Muscle of leg (tissue), 11 donors: ENCODE measurements around the gene NDST4. TPM values are rescaled to one million over a fixed set of nuclear protein-coding genes. Genes with fewer than 3 reads are reported as not detected.

Experiments
- DNase-seq: peaks from one replicate; pipeline ENCODE4 v3.0.0; 2013
- H3K27ac ChIP-seq: one replicate; pipeline ENCODE4 v1.5.1; 2013; ENCODE audit warnings: mild to moderate bottlenecking, low read length, control low read depth
- H3K27me3 ChIP-seq: one replicate; pipeline ENCODE4 v1.6.1; 2013; ENCODE audit warnings: low read length; ENCODE audit not compliant: control insufficient read depth, insufficient read depth
- H3K36me3 ChIP-seq: one replicate; pipeline ENCODE4 v1.6.1; 2013; ENCODE audit warnings: low read length; ENCODE audit not compliant: control insufficient read depth, insufficient read depth
- H3K4me1 ChIP-seq: one replicate; pipeline ENCODE4 v1.6.1; 2013; ENCODE audit warnings: low read length; ENCODE audit not compliant: control insufficient read depth, insufficient read depth
- H3K4me3 ChIP-seq: one replicate; pipeline ENCODE4 v1.5.1; 2013; ENCODE audit warnings: low read length, control low read depth
- H3K9me3 ChIP-seq: replicated peaks from 2 replicates; pipeline ENCODE4 v1.6.1; 2013; ENCODE audit warnings: low read depth, low read length; ENCODE audit not compliant: control insufficient read depth
- WGBS: methylation state at CpG from one replicate; pipeline ENCODE4 v1.1.5; 2013; ENCODE audit warnings: missing lambda C conversion rate; ENCODE audit not compliant: insufficient coverage; 5-methylcytosine and 5-hydroxymethylcytosine counted together
- polyA plus RNA-seq, 8 donors: library from polyadenylated mRNA; unstranded; fragments of 120-200 nt; gene quantifications; one replicate each; pipeline versions ENCODE4 v1.2.1 to v1.2.3, GENCODE V29; 2013; ENCODE audit warnings: inconsistent platforms in 1 of 8, low replicate concordance in 1 of 8; ENCODE audit not compliant: insufficient read length in 8 of 8, insufficient read depth in 1 of 8
- total RNA-seq: library from RNA; stranded (reverse); fragments of 120-200 nt; gene quantifications from one replicate; pipeline ENCODE4 v1.2.4, GENCODE V29; 2013

The NDST4 gene
- total and polyA plus RNA-seq, 9 donors = 0.54 to 3.3 (median 1.2) TPM

GRCh38 chr4:114875630-114876029, 237.8 kb downstream of the NDST4 start:
- Histone ChIP-seq H3K4me1 (no peaks in the 10 kb centered on the region), H3K27me3 (no peaks in the 10 kb centered on the region), H3K27ac (no peak overlapping the region), H3K36me3 (no peaks in the 10 kb centered on the region), H3K9me3 (no peaks in the 10 kb centered on the region), H3K4me3 (no peak overlapping the region)
- DNase-seq = peak; percentile 79

GRCh38 chr4:114874321-114874720, 239.1 kb downstream of the NDST4 start:
- no peaks in the 10 kb centered on the region for H3K4me1 ChIP-seq
- no peaks in the 10 kb centered on the region for H3K27me3 ChIP-seq
- H3K27ac ChIP-seq = no peak overlapping the region
- no peak overlapping the region for H3K4me3 ChIP-seq
- DNase-seq = no peak
- H3K36me3 ChIP-seq = no peaks in the 10 kb centered on the region
- WGBS = no CpG with 5 or more reads among the region's 1 CpG
- no peaks in the 10 kb centered on the region for H3K9me3 ChIP-seq

- WGBS = no CpG with 5 or more reads among the region's 1 CpG
- Histone ChIP-seq H3K4me1 (no peaks in the 10 kb centered on the region), H3K27ac (no peak overlapping the region), H3K9me3 (no peaks in the 10 kb centered on the region), H3K36me3 (no peaks in the 10 kb centered on the region), H3K4me3 (no peak overlapping the region), H3K27me3 (no peaks in the 10 kb centered on the region)
- DNase-seq = no peak
Measured at GRCh38 chr4:114870987-114871386, 242.4 kb downstream of the NDST4 start.

- Histone ChIP-seq H3K4me3 (no peak overlapping the region), H3K27ac (no peak overlapping the region), H3K36me3 (no peaks in the 10 kb centered on the region), H3K4me1 (no peaks in the 10 kb centered on the region), H3K9me3 (no peaks in the 10 kb centered on the region), H3K27me3 (no peaks in the 10 kb centered on the region)
- 40% methylated on average over 1 of the region's 2 CpGs for WGBS
- no peak for DNase-seq
Measured at GRCh38 chr4:114866901-114867670, 246.3 kb downstream of the NDST4 start.

GRCh38 chr4:114864060-114864459, 249.4 kb downstream of the NDST4 start:
- no CpG with 5 or more reads among the region's 2 CpGs for WGBS
- H3K4me3 ChIP-seq = no peak overlapping the region
- no peaks in the 10 kb centered on the region for H3K4me1 ChIP-seq
- no peaks in the 10 kb centered on the region for H3K9me3 ChIP-seq
- no peaks in the 10 kb centered on the region for H3K36me3 ChIP-seq
- H3K27me3 ChIP-seq = no peaks in the 10 kb centered on the region
- H3K27ac ChIP-seq = no peak overlapping the region
- DNase-seq = no peak

- no CpG with 5 or more reads among the region's 1 CpG for whole genome bisulfite sequencing
- Histone ChIP-seq H3K4me3 (no peak overlapping the region), H3K27me3 (no peaks in the 10 kb centered on the region), H3K36me3 (no peaks in the 10 kb centered on the region), H3K27ac (no peak overlapping the region), H3K4me1 (no peaks in the 10 kb centered on the region), H3K9me3 (no peaks in the 10 kb centered on the region)
- no peak for DNase-seq
Measured at GRCh38 chr4:114860786-114861185, 252.6 kb downstream of the NDST4 start.

- no peaks in the 10 kb centered on the region for H3K4me1 ChIP-seq
- no peak for DNase-seq
- no peak overlapping the region for H3K4me3 ChIP-seq
- no peaks in the 10 kb centered on the region for H3K27me3 ChIP-seq
- H3K27ac ChIP-seq = no peak overlapping the region
- no peaks in the 10 kb centered on the region for H3K9me3 ChIP-seq
- no peaks in the 10 kb centered on the region for H3K36me3 ChIP-seq
- WGBS = no CpG with 5 or more reads among the region's 1 CpG
Measured at GRCh38 chr4:114857831-114858230, 255.6 kb downstream of the NDST4 start.

GRCh38 chr4:114839986-114840385, 273.4 kb downstream of the NDST4 start:
- no peaks in the 10 kb centered on the region for H3K9me3 ChIP-seq
- no peaks in the 10 kb centered on the region for H3K27me3 ChIP-seq
- WGBS = no CpG with 5 or more reads among the region's 1 CpG
- H3K4me3 ChIP-seq = no peak overlapping the region
- DNase-seq = no peak
- H3K4me1 ChIP-seq = no peaks in the 10 kb centered on the region
- no peaks in the 10 kb centered on the region for H3K36me3 ChIP-seq
- no peak overlapping the region for H3K27ac ChIP-seq

GRCh38 chr4:114830628-114831027, 282.8 kb downstream of the NDST4 start:
- DNase-seq = no peak
- H3K4me1 ChIP-seq = no peaks in the 10 kb centered on the region
- H3K9me3 ChIP-seq = no peaks in the 10 kb centered on the region
- H3K27ac ChIP-seq = no peak overlapping the region
- no peak overlapping the region for H3K4me3 ChIP-seq
- H3K36me3 ChIP-seq = no peaks in the 10 kb centered on the region
- no peaks in the 10 kb centered on the region for H3K27me3 ChIP-seq
- 45% methylated on average over 2 of the region's 2 CpGs for WGBS

GRCh38 chr4:114827651-114828050, 285.8 kb downstream of the NDST4 start:
- Histone ChIP-seq H3K4me3 (no peak overlapping the region), H3K27me3 (no peaks in the 10 kb centered on the region), H3K9me3 (no peaks in the 10 kb centered on the region), H3K36me3 (no peaks in the 10 kb centered on the region), H3K4me1 (no peaks in the 10 kb centered on the region), H3K27ac (no peak overlapping the region)
- no CpG with 5 or more reads among the region's 5 CpGs for whole genome bisulfite sequencing
- no peak for DNase-seq

GRCh38 chr4:114815760-114816159, 297.7 kb downstream of the NDST4 start:
- Histone ChIP-seq H3K36me3 (no peaks in the 10 kb centered on the region), H3K27ac (no peak overlapping the region), H3K4me1 (no peaks in the 10 kb centered on the region), H3K27me3 (no peaks in the 10 kb centered on the region), H3K9me3 (no peaks in the 10 kb centered on the region), H3K4me3 (no peak overlapping the region)
- no peak for DNase-seq
- WGBS = 100% methylated on average over 1 of the region's 1 CpG
